GM18867 (cell line): Measurements from ENCODE around the gene FAM117B.
"Not testable (repeated sequence)": the region's sequence is repeated elsewhere in the genome, so short reads cannot be mapped to it uniquely, and the experiment has no call there.

ENCODE experiments used
- ATAC-seq: cut with Tn5 transposase; IDR thresholded peaks from one replicate; pipeline ENCODE4 v1.9.1; 2021; ENCODE audit warnings: mild to moderate bottlenecking, moderate library complexity; ENCODE audit not compliant: unreplicated experiment

FAM117B gene

GRCh38 chr2:202700075-202700901, 65.5 kb downstream of the FAM117B start:
- no peak for ATAC-seq

- no peak for ATAC-seq
Observed at GRCh38 chr2:202703091-202703490, 68.3 kb downstream of the FAM117B start.

GRCh38 chr2:202704248-202704647, 69.5 kb downstream of the FAM117B start:
- no peak for ATAC-seq

GRCh38 chr2:202705446-202706020, 70.8 kb downstream of the FAM117B start:
- no peak for ATAC-seq

- ATAC-seq: not testable (repeated sequence)
Observed at GRCh38 chr2:202714971-202715935, 80.5 kb downstream of the FAM117B start.

GRCh38 chr2:202716114-202716718, 81.4 kb downstream of the FAM117B start:
- no peak for ATAC-seq

GRCh38 chr2:202716953-202717597, 82.3 kb downstream of the FAM117B start:
- no peak for ATAC-seq

GRCh38 chr2:202717598-202718310, 83.0 kb downstream of the FAM117B start:
- ATAC-seq: no peak

- no peak for ATAC-seq
Observed at GRCh38 chr2:202718614-202719013, 83.8 kb downstream of the FAM117B start.

- ATAC-seq: no peak
Observed at GRCh38 chr2:202720226-202720625, 85.5 kb downstream of the FAM117B start.

GRCh38 chr2:202721621-202722020, 86.9 kb downstream of the FAM117B start:
- no peak for ATAC-seq

- ATAC-seq: no peak
Observed at GRCh38 chr2:202723746-202724145, 89.0 kb downstream of the FAM117B start.

GRCh38 chr2:202726070-202726469, 91.3 kb downstream of the FAM117B start:
- no peak for ATAC-seq

GRCh38 chr2:202736826-202737225, 102.1 kb downstream of the FAM117B start:
- ATAC-seq: no peak

GRCh38 chr2:202743613-202744012, 108.8 kb downstream of the FAM117B start:
- no peak for ATAC-seq

GRCh38 chr2:202749477-202749876, 114.7 kb downstream of the FAM117B start:
- no peak for ATAC-seq

GRCh38 chr2:202750763-202751427, 116.1 kb downstream of the FAM117B start:
- no peak for ATAC-seq

- ATAC-seq: no peak
Observed at GRCh38 chr2:202752071-202752470, 117.3 kb downstream of the FAM117B start.

- no peak for ATAC-seq
Observed at GRCh38 chr2:202754936-202755335, 120.2 kb downstream of the FAM117B start.
